ENCODE measurements around the gene ATL2.

The ATL2 gene

GRCh38 chr2:38271697-38272096 is 105.4 kb downstream of the ATL2 start (continued):
- TF ChIP-seq ZBTB6 (tag by site-specific recombination; IDR thresholded peaks at IDR 0.05) (no peak), ZNF10 (tag by site-specific recombination; IDR thresholded peaks at IDR 0.05) (no peak)

GRCh38 chr2:38269421-38269820 is 107.7 kb downstream of the ATL2 start:
- Histone ChIP-seq H3K36me3 (ENCODE audit: control insufficient read depth in 2 of 2, insufficient read depth in 1 of 2, low read length in 2 of 2) (no peaks in the 10 kb centered on the region), H3K27ac (ENCODE audit: extremely low read depth, low read depth, low read length) (no peak overlapping the region), H3K4me1 (ENCODE audit: control insufficient read depth, insufficient read depth, low read length) (peaks cover 7% of the 10 kb centered on the region; the same call in 1 of the 2 replicates), H3K9me3 (ENCODE audit: control insufficient read depth, insufficient read depth, low read depth, low read length) (no peaks in the 10 kb centered on the region), H3K4me3 (ENCODE audit: low read depth, low read length) (no peak overlapping the region)
- CTCF ChIA-PET = interaction anchor here (1.3 kb wide), 1 partner anchor 154 kb away, joined by 4 read pairs; no protein-coding TSS in a partner anchor
- POLR2A ChIA-PET = no interaction called here
- no peak for TF ChIP-seq ZNF776 (tag by site-specific recombination; IDR thresholded peaks at IDR 0.05; ENCODE audit: borderline replicate concordance)

- H3K4me3 ChIP-seq (ENCODE audit: low read depth, low read length) = no peak overlapping the region
- H3K9me3 ChIP-seq (ENCODE audit: control insufficient read depth, insufficient read depth, low read depth, low read length) = no peaks in the 10 kb centered on the region
- peaks cover 10% of the 10 kb centered on the region for H3K4me1 ChIP-seq (ENCODE audit: control insufficient read depth, insufficient read depth, low read length)
- TF ChIP-seq ZNF175 (tag by site-specific recombination; IDR thresholded peaks at IDR 0.05) (no peak), ZNF701 (tag by site-specific recombination; IDR thresholded peaks at IDR 0.05) (no peak), ZIC2 (tag by site-specific recombination; IDR thresholded peaks at IDR 0.05) (no peak), ZNF510 (tag by site-specific recombination; IDR thresholded peaks at IDR 0.05; ENCODE audit: insufficient replicate concordance) (no peak), ZNF324 (tag by site-specific recombination; IDR thresholded peaks at IDR 0.05) (no peak), ZNF837 (tag by site-specific recombination; IDR thresholded peaks at IDR 0.05) (no peak), ZNF610 (tag by site-specific recombination; IDR thresholded peaks at IDR 0.05; ENCODE audit: borderline replicate concordance) (no peak), SP7 (tag by site-specific recombination; IDR thresholded peaks at IDR 0.05) (no peak), TRIM28 (IDR thresholded peaks at IDR 0.05; ENCODE audit: borderline replicate concordance, low read length) (no peak), ZSCAN30 (tag by site-specific recombination; IDR thresholded peaks at IDR 0.05) (no peak), ZNF548 (tag by site-specific recombination; IDR thresholded peaks at IDR 0.05) (no peak), ZNF514 (tag by site-specific recombination; IDR thresholded peaks at IDR 0.05) (no peak), ZNF473 (tag by site-specific recombination; IDR thresholded peaks at IDR 0.05) (no peak), ZNF423 (tag by site-specific recombination; IDR thresholded peaks at IDR 0.05) (no peak), ZNF629 (tag by site-specific recombination; IDR thresholded peaks at IDR 0.05) (no peak), ZNF626 (tag by site-specific recombination; IDR thresholded peaks at IDR 0.05) (no peak), ZNF433 (tag by site-specific recombination; IDR thresholded peaks at IDR 0.05; ENCODE audit: low read depth) (no peak), ZSCAN16 (tag by site-specific recombination; IDR thresholded peaks at IDR 0.05) (no peak)
- ChIA-PET CTCF (interaction anchor here (1.3 kb wide), 1 partner anchor 153 kb away, joined by 4 read pairs; no protein-coding TSS in a partner anchor), POLR2A (no interaction called here)
- H3K27ac ChIP-seq (ENCODE audit: extremely low read depth, low read depth, low read length) = no peak overlapping the region
- H3K36me3 ChIP-seq (ENCODE audit: control insufficient read depth in 2 of 2, insufficient read depth in 1 of 2, low read length in 2 of 2) = no peaks in the 10 kb centered on the region
Observed at GRCh38 chr2:38268691-38269327, 108.3 kb downstream of the ATL2 start.

GRCh38 chr2:38268001-38268400 is 109.1 kb downstream of the ATL2 start:
- Histone ChIP-seq H3K4me3 (ENCODE audit: low read depth, low read length) (no peak overlapping the region), H3K27ac (ENCODE audit: extremely low read depth, low read depth, low read length) (no peak overlapping the region), H3K36me3 (ENCODE audit: control insufficient read depth in 2 of 2, insufficient read depth in 1 of 2, low read length in 2 of 2) (no peaks in the 10 kb centered on the region), H3K9me3 (ENCODE audit: control insufficient read depth, insufficient read depth, low read depth, low read length) (no peaks in the 10 kb centered on the region), H3K4me1 (ENCODE audit: control insufficient read depth, insufficient read depth, low read length) (peaks cover 10% of the 10 kb centered on the region)
- POLR2A ChIA-PET = no interaction called here
- no peak for TF ChIP-seq ZNF501 (tag by site-specific recombination; IDR thresholded peaks at IDR 0.05)
- TF ChIP-seq ZNF654 (tag by site-specific recombination; IDR thresholded peaks at IDR 0.05; ENCODE audit: low read depth) = no peak
- TF ChIP-seq ZNF558 (tag by site-specific recombination; IDR thresholded peaks at IDR 0.05) = no peak
- CTCF ChIA-PET = no interaction called here

Data from HEK293 (cell line).